Neural progenitor cell (in vitro differentiated cells): Measurements from ENCODE around the gene UBL4B.

Experiments
- CTCF ChIP-seq: fragments of 200-600 bp; sonication (generic); IDR thresholded peaks from 2 replicates; pipeline ENCODE4 v1.5.1; 2017; ENCODE audit warnings: antibody characterized with exemption, mild to moderate bottlenecking
- EZH2 ChIP-seq: fragments of 200-600 bp; sonication (generic); IDR thresholded peaks from 2 replicates; pipeline ENCODE4 v1.6.1; 2017; ENCODE audit warnings: antibody characterized with exemption, mild to moderate bottlenecking, moderate library complexity
- EZH2phosphoT487 ChIP-seq: fragments of 200-600 bp; sonication (generic); IDR thresholded peaks from 2 replicates; pipeline ENCODE4 v1.6.1; 2017; ENCODE audit warnings: antibody characterized with exemption

- TF ChIP-seq CTCF (no peak), EZH2phosphoT487 (no peak), EZH2 (no peak)
These were observed 49.6 kb downstream of the UBL4B start for GRCh38 chr1:110161849-110162248.
